B cell (primary cell): Measurements from ENCODE around the gene UTY. TPM values are rescaled to one million over a fixed set of nuclear protein-coding genes. Genes with fewer than 3 reads are reported as not detected.

Source experiments
- ATAC-seq: fragments of 200-7000 bp; cut with Tn5 transposase; one replicate; pipeline ENCODE4 v1.10.0; 2021; ENCODE audit warnings: low read depth, mild to moderate bottlenecking, moderate number of reproducible peaks, moderate library complexity
- CTCF ChIA-PET: fragments of 350-600 bp; sonication (Branson Sonifier 250); formaldehyde crosslinking; loops from one replicate; lab custom pipeline; 2021; ENCODE audit warnings: antibody characterized with exemption, inconsistent platforms; lab: Charles Lee
- POLR2A ChIA-PET: fragments of 350-600 bp; sonication (Branson Sonifier 250); formaldehyde crosslinking; loops from one replicate; lab custom pipeline; 2021; ENCODE audit warnings: antibody characterized with exemption; lab: Charles Lee
- DNase-seq: peaks from one replicate; pipeline ENCODE4 v3.0.0; 2013
- H2AFZ ChIP-seq: 2 replicates; pipeline ENCODE4 v1.6.1; 2012; ENCODE audit warnings: mild to moderate bottlenecking, low read depth, low read length; ENCODE audit not compliant: insufficient read depth, poor library complexity, severe bottlenecking
- H3K27ac ChIP-seq, 2 donors: 1 replicate in 1 of 2; 2 replicates in 1 of 2; pipeline ENCODE4 v1.5.1; 2012 to 2013; ENCODE audit warnings: low read length in 2 of 2, mild to moderate bottlenecking in 2 of 2, moderate library complexity in 1 of 2
- H3K27me3 ChIP-seq, 4 experiments: fragments of 200-600 bp in 1 of 4; sonication (generic) in 1 of 4; replicated peaks in 1 of 4; 1 replicate in 2 of 4; 2 replicates in 2 of 4; pipeline versions ENCODE4 v1.6.1 to v1.7.0; 2013 to 2016; ENCODE audit warnings: low read length in 3 of 4, mild to moderate bottlenecking in 2 of 4, mixed read lengths in 1 of 4, moderate library complexity in 1 of 4; ENCODE audit not compliant: insufficient read depth in 4 of 4, control insufficient read depth in 3 of 4; ENCODE audit errors: control extremely low read depth in 1 of 4
- H3K36me3 ChIP-seq, 2 experiments: replicated peaks in 1 of 2; 1 replicate in 1 of 2; 2 replicates in 1 of 2; pipeline versions ENCODE4 v1.6.1 to v1.7.1; 2013; ENCODE audit warnings: low read length in 1 of 2; ENCODE audit not compliant: insufficient read depth in 2 of 2, control insufficient read depth in 1 of 2; ENCODE audit errors: control extremely low read depth in 1 of 2, extremely low read depth in 1 of 2
- H3K4me1 ChIP-seq, 2 donors: fragments of 200-600 bp in 1 of 2; sonication (generic) in 1 of 2; 1 replicate in 1 of 2; 2 replicates in 1 of 2; pipeline versions ENCODE4 v1.5.1 to v1.6.1; 2013 to 2017; ENCODE audit warnings: low read length in 2 of 2; ENCODE audit not compliant: control insufficient read depth in 2 of 2, insufficient read depth in 2 of 2
- H3K4me2 ChIP-seq: replicated peaks from 2 replicates; pipeline ENCODE3; 2012; ENCODE audit warnings: mild to moderate bottlenecking, low read depth, low read length; ENCODE audit not compliant: poor library complexity, severe bottlenecking
- H3K4me3 ChIP-seq, 5 experiments: fragments of 200-600 bp in 1 of 5; sonication (generic) in 1 of 5; 1 replicate in 3 of 5; 2 replicates in 2 of 5; pipeline versions ENCODE4 v1.5.1 to v1.7.0; 2011 to 2016; ENCODE audit warnings: low read length in 4 of 5, mild to moderate bottlenecking in 4 of 5, low read depth in 2 of 5, control low read depth in 1 of 5, moderate library complexity in 1 of 5; ENCODE audit not compliant: insufficient read depth in 1 of 5; ENCODE audit errors: control extremely low read depth in 1 of 5, extremely low read depth in 1 of 5
- H3K79me2 ChIP-seq: fragments of 200-600 bp; sonication (generic); one replicate; pipeline ENCODE4 v1.6.0; 2016; ENCODE audit warnings: low read length; ENCODE audit not compliant: control insufficient read depth, insufficient read depth
- H3K9ac ChIP-seq: fragments of 200-600 bp; sonication (generic); 2 replicates; pipeline ENCODE4 v1.6.1; 2017; ENCODE audit warnings: mild to moderate bottlenecking, low read length, moderate library complexity
- H3K9me3 ChIP-seq, 3 donors: one replicate each; pipeline versions ENCODE4 v1.6.1 to v1.7.1; 2013; ENCODE audit warnings: low read length in 2 of 3; ENCODE audit not compliant: control insufficient read depth in 2 of 3, insufficient read depth in 1 of 3; ENCODE audit errors: control extremely low read depth in 1 of 3
- H4K20me1 ChIP-seq: 2 replicates; pipeline ENCODE4 v1.6.0; 2012; ENCODE audit warnings: mild to moderate bottlenecking, low read length; ENCODE audit not compliant: insufficient read depth, control insufficient read depth, poor library complexity, severe bottlenecking
- H3K27ac Mint-ChIP-seq: one replicate; pipeline ENCODE4 v1.8.0; 2021; ENCODE audit warnings: mixed read lengths
- H3K27me3 Mint-ChIP-seq: one replicate; pipeline ENCODE4 v1.8.0; 2021; ENCODE audit warnings: mixed read lengths
- H3K4me1 Mint-ChIP-seq: one replicate; pipeline ENCODE4 v1.8.0; 2021; ENCODE audit warnings: mixed read lengths
- H3K4me3 Mint-ChIP-seq: one replicate; pipeline ENCODE4 v1.8.0; 2021; ENCODE audit warnings: mixed read lengths
- H3K9me3 Mint-ChIP-seq: one replicate; pipeline ENCODE4 v1.8.0; 2022; ENCODE audit warnings: mixed read lengths; ENCODE audit not compliant: insufficient read depth
- CTCF ChIP-seq: fragments of 200-600 bp; IDR thresholded peaks from one replicate; pipeline ENCODE4 v1.8.0; 2022; ENCODE audit warnings: antibody characterized with exemption, mild to moderate bottlenecking
- EZH2 ChIP-seq: IDR thresholded peaks from 2 replicates; pipeline ENCODE4 v1.6.1; 2012; ENCODE audit warnings: borderline replicate concordance, low read depth, mild to moderate bottlenecking, moderate library complexity, low read length; ENCODE audit not compliant: insufficient read depth, poor library complexity, severe bottlenecking
- WGBS: methylation state at CpG from one replicate; pipeline ENCODE4 v1.1.5; 2013; ENCODE audit warnings: missing lambda C conversion rate; ENCODE audit not compliant: insufficient coverage; 5-methylcytosine and 5-hydroxymethylcytosine counted together
- intact Hi-C: fragments of 100-400 bp; cut with micrococcal nuclease; formaldehyde crosslinking; loops from one replicate; pipeline ENCODE4 v1.10.0; 2022
- polyA plus RNA-seq: library from polyadenylated mRNA; depleted of rRNA; stranded (reverse); fragments of >200 nt; gene quantifications from 2 replicates; pipeline ENCODE4 v1.2.3, GENCODE V29; 2012
- total RNA-seq, 2 donors: library from RNA; stranded (reverse); fragments of 120-200 nt in 1 of 2; gene quantifications; 1 replicate in 1 of 2; 2 replicates in 1 of 2; pipeline versions ENCODE4 v1.2.3 to v1.2.4, GENCODE V29; 2013 to 2022

The UTY gene
- total and polyA plus RNA-seq, 2 donors (not counting 1 experiment from before 2014, with no cell fraction given), result 112 TPM; not detected in 1

- Mint-ChIP-seq H3K27ac (no peak overlapping the region), H3K4me3 (no peak overlapping the region), H3K4me1 (peaks cover 38% of the 10 kb centered on the region), H3K9me3 (no peaks in the 10 kb centered on the region), H3K27me3 (no peaks in the 10 kb centered on the region)
- H3K27me3 ChIP-seq, result no peaks in the 10 kb centered on the region
- no peak overlapping the region for H3K27ac ChIP-seq
- intact Hi-C loops, result loop anchor here (5.0 kb wide), 1 partner anchor 43 kb away; no protein-coding TSS in a partner anchor
- peaks cover 0 to 34% of the 10 kb centered on the region in 2 donors for H3K4me1 ChIP-seq
- H3K79me2 ChIP-seq, result no peaks in the 10 kb centered on the region
- no peak for DNase-seq
- no peaks in the 10 kb centered on the region for H3K9me3 ChIP-seq
- CTCF ChIA-PET, result interaction anchor here (0.9 kb wide), 1 partner anchor 313 kb away, joined by 3 read pairs; no protein-coding TSS in a partner anchor
- ATAC-seq, result no peak
- H2AFZ ChIP-seq, result no peak overlapping the region
- H3K4me3 ChIP-seq, result no peak overlapping the region
- POLR2A ChIA-PET, result no interaction called here
- H3K4me2 ChIP-seq, result no peak overlapping the region
- peaks cover 0 to 11% of the 10 kb centered on the region in 2 experiments for H3K36me3 ChIP-seq
- no peak overlapping the region for H3K9ac ChIP-seq
- TF ChIP-seq CTCF (no peak), EZH2 (no peak)
- H4K20me1 ChIP-seq, result no peaks in the 10 kb centered on the region
These were observed 64.3 kb downstream of the UTY start for GRCh38 chrY:13415556-13415955.

- no peaks in the 10 kb centered on the region for H3K27me3 Mint-ChIP-seq
- DNase-seq (no peak), ATAC-seq (no peak)
- ChIA-PET POLR2A (no interaction called here), CTCF (no interaction called here)
- no peak overlapping the region for H3K27ac Mint-ChIP-seq
- Histone ChIP-seq H2AFZ (no peak overlapping the region), H4K20me1 (no peaks in the 10 kb centered on the region), H3K79me2 (no peaks in the 10 kb centered on the region), H3K27me3 (no peaks in the 10 kb centered on the region), H3K9ac (no peak overlapping the region), H3K27ac (no peak overlapping the region), H3K4me1 (no peaks in the 10 kb centered on the region), H3K4me3 (no peak overlapping the region), H3K36me3 (peaks cover 0 to 14% of the 10 kb centered on the region in 2 experiments), H3K9me3 (no peaks in the 10 kb centered on the region), H3K4me2 (no peak overlapping the region)
- intact Hi-C loops, result no loop called here
- peaks cover 1% of the 10 kb centered on the region for H3K4me1 Mint-ChIP-seq
- no peaks in the 10 kb centered on the region for H3K9me3 Mint-ChIP-seq
- TF ChIP-seq CTCF (no peak), EZH2 (no peak)
- H3K4me3 Mint-ChIP-seq, result no peak overlapping the region
- WGBS, result no CpG with 5 or more reads among the region's 2 CpGs
These were observed 81.0 kb downstream of the UTY start for GRCh38 chrY:13398876-13399275.
